Measurements from ENCODE around the gene CST3.

The CST3 gene

GRCh38 chr20:23598481-23598880 lies 39.3 kb downstream of the CST3 start:
- no peak for DNase-seq

- peak; percentile 10 for DNase-seq
Measured at GRCh38 chr20:23596579-23597250, 41.0 kb downstream of the CST3 start.

- no peak for DNase-seq
Measured at GRCh38 chr20:23595941-23596340, 41.8 kb downstream of the CST3 start.

- DNase-seq = no peak
Measured at GRCh38 chr20:23588434-23589403, 49.0 kb downstream of the CST3 start.

- DNase-seq = no peak
Measured at GRCh38 chr20:23587631-23588030, 50.1 kb downstream of the CST3 start.

- no peak for DNase-seq
Measured at GRCh38 chr20:23586735-23587525, 50.8 kb downstream of the CST3 start.

- no peak for DNase-seq
Measured at GRCh38 chr20:23585808-23586734, 51.7 kb downstream of the CST3 start.

GRCh38 chr20:23585449-23585807 lies 52.3 kb downstream of the CST3 start:
- no peak for DNase-seq

GRCh38 chr20:23584434-23585199 lies 53.1 kb downstream of the CST3 start:
- no peak for DNase-seq

All from NCI-H226 (cell line).